Measurements from ENCODE around the gene GSN.

GSN gene

GRCh38 chr9:121368745-121369144, 100.8 kb downstream of the GSN start:
- H3K9me3 ChIP-seq (ENCODE audit: control insufficient read depth, insufficient read depth, low read length), result no peaks in the 10 kb centered on the region
- H3K27me3 ChIP-seq (ENCODE audit: control insufficient read depth, insufficient read depth, low read length), result peaks cover 11% of the 10 kb centered on the region
- peaks cover 4% of the 10 kb centered on the region for H3K4me1 ChIP-seq (ENCODE audit: control insufficient read depth, insufficient read depth, low read length)
- H3K9ac ChIP-seq (ENCODE audit: low read depth, low read length), result no peak overlapping the region
- H3K4me3 ChIP-seq (ENCODE audit: low read depth, low read length), result peak overlapping the region; percentile 68
- H3K36me3 ChIP-seq (ENCODE audit: control insufficient read depth, insufficient read depth, low read length), result no peaks in the 10 kb centered on the region

- Histone ChIP-seq H3K4me1 (ENCODE audit: control insufficient read depth, insufficient read depth, low read length) (peaks cover 4% of the 10 kb centered on the region), H3K9me3 (ENCODE audit: control insufficient read depth, insufficient read depth, low read length) (no peaks in the 10 kb centered on the region), H3K36me3 (ENCODE audit: control insufficient read depth, insufficient read depth, low read length) (no peaks in the 10 kb centered on the region), H3K27me3 (ENCODE audit: control insufficient read depth, insufficient read depth, low read length) (peaks cover 11% of the 10 kb centered on the region), H3K4me3 (ENCODE audit: low read depth, low read length) (peak within 1 kb of the TSS; percentile 68), H3K9ac (ENCODE audit: low read depth, low read length) (peak within 1 kb of the TSS; percentile 49)
Observed at GRCh38 chr9:121369595-121370265, 101.8 kb downstream of the GSN start, which contains the start of gene STOM. STOM (minus strand) TSS chr9:121370250; CDS start chr9:121370187, 63 bp downstream.

- no peak overlapping the region for H3K4me3 ChIP-seq (ENCODE audit: low read depth, low read length)
- no peak overlapping the region for H3K9ac ChIP-seq (ENCODE audit: low read depth, low read length)
- peaks cover 4% of the 10 kb centered on the region for H3K4me1 ChIP-seq (ENCODE audit: control insufficient read depth, insufficient read depth, low read length)
- H3K27me3 ChIP-seq (ENCODE audit: control insufficient read depth, insufficient read depth, low read length), result peaks cover 11% of the 10 kb centered on the region
- H3K9me3 ChIP-seq (ENCODE audit: control insufficient read depth, insufficient read depth, low read length), result no peaks in the 10 kb centered on the region
- H3K36me3 ChIP-seq (ENCODE audit: control insufficient read depth, insufficient read depth, low read length), result no peaks in the 10 kb centered on the region
Observed at GRCh38 chr9:121371495-121372061, 103.6 kb downstream of the GSN start.

- no peak overlapping the region for H3K9ac ChIP-seq (ENCODE audit: low read depth, low read length)
- H3K27me3 ChIP-seq (ENCODE audit: control insufficient read depth, insufficient read depth, low read length), result peaks cover 11% of the 10 kb centered on the region
- H3K4me3 ChIP-seq (ENCODE audit: low read depth, low read length), result no peak overlapping the region
- peaks cover 4% of the 10 kb centered on the region for H3K4me1 ChIP-seq (ENCODE audit: control insufficient read depth, insufficient read depth, low read length)
- H3K9me3 ChIP-seq (ENCODE audit: control insufficient read depth, insufficient read depth, low read length), result no peaks in the 10 kb centered on the region
- no peaks in the 10 kb centered on the region for H3K36me3 ChIP-seq (ENCODE audit: control insufficient read depth, insufficient read depth, low read length)
Observed at GRCh38 chr9:121372239-121373010, 104.5 kb downstream of the GSN start.

- H3K4me3 ChIP-seq (ENCODE audit: low read depth, low read length), result no peak overlapping the region
- H3K36me3 ChIP-seq (ENCODE audit: control insufficient read depth, insufficient read depth, low read length), result no peaks in the 10 kb centered on the region
- no peaks in the 10 kb centered on the region for H3K4me1 ChIP-seq (ENCODE audit: control insufficient read depth, insufficient read depth, low read length)
- no peak overlapping the region for H3K9ac ChIP-seq (ENCODE audit: low read depth, low read length)
- H3K9me3 ChIP-seq (ENCODE audit: control insufficient read depth, insufficient read depth, low read length), result no peaks in the 10 kb centered on the region
- H3K27me3 ChIP-seq (ENCODE audit: control insufficient read depth, insufficient read depth, low read length), result peaks cover 11% of the 10 kb centered on the region
Observed at GRCh38 chr9:121373011-121373729, 105.2 kb downstream of the GSN start.

- peaks cover 2% of the 10 kb centered on the region for H3K27me3 ChIP-seq (ENCODE audit: control insufficient read depth, insufficient read depth, low read length)
- H3K9ac ChIP-seq (ENCODE audit: low read depth, low read length), result no peak overlapping the region
- H3K4me3 ChIP-seq (ENCODE audit: low read depth, low read length), result no peak overlapping the region
- H3K4me1 ChIP-seq (ENCODE audit: control insufficient read depth, insufficient read depth, low read length), result no peaks in the 10 kb centered on the region
- H3K9me3 ChIP-seq (ENCODE audit: control insufficient read depth, insufficient read depth, low read length), result no peaks in the 10 kb centered on the region
- H3K36me3 ChIP-seq (ENCODE audit: control insufficient read depth, insufficient read depth, low read length), result no peaks in the 10 kb centered on the region
Observed at GRCh38 chr9:121376214-121376830, 108.4 kb downstream of the GSN start.

- Histone ChIP-seq H3K36me3 (ENCODE audit: control insufficient read depth, insufficient read depth, low read length) (no peaks in the 10 kb centered on the region), H3K4me3 (ENCODE audit: low read depth, low read length) (no peak overlapping the region), H3K4me1 (ENCODE audit: control insufficient read depth, insufficient read depth, low read length) (no peaks in the 10 kb centered on the region), H3K27me3 (ENCODE audit: control insufficient read depth, insufficient read depth, low read length) (no peaks in the 10 kb centered on the region), H3K9ac (ENCODE audit: low read depth, low read length) (no peak overlapping the region), H3K9me3 (ENCODE audit: control insufficient read depth, insufficient read depth, low read length) (no peaks in the 10 kb centered on the region)
Observed at GRCh38 chr9:121380846-121381245, 112.9 kb downstream of the GSN start.

All from iPS-15b (cell line).